T-helper 17 cell (primary cell): ENCODE data around the gene KRTCAP3. TPM values are rescaled to one million over a fixed set of nuclear protein-coding genes. Genes with fewer than 3 reads are reported as not detected.

Experiments used
- ATAC-seq: fragments of 150-1000 bp; cut with Tn5 transposase; 2 replicates; pipeline ENCODE4 v1.10.0; 2021; ENCODE audit warnings: mild to moderate bottlenecking, moderate library complexity
- DNase-seq, 3 donors: peaks; one replicate each; pipeline versions ENCODE4 v3.0.0 to v3.0.0-alpha.2; 2020 to 2021
- H3K9me3 ChIP-seq: one replicate; pipeline ENCODE4 v1.7.0; 2013; ENCODE audit warnings: low read length, mild to moderate bottlenecking; ENCODE audit not compliant: control insufficient read depth, poor library complexity, severe bottlenecking
- H3K27ac Mint-ChIP-seq: one replicate; pipeline ENCODE4 v1.8.0; 2022; ENCODE audit warnings: mild to moderate bottlenecking, moderate library complexity, mixed read lengths
- H3K27me3 Mint-ChIP-seq: one replicate; pipeline ENCODE4 v1.8.0; 2022; ENCODE audit warnings: mixed read lengths
- H3K36me3 Mint-ChIP-seq: one replicate; pipeline ENCODE4 v1.8.0; 2022; ENCODE audit warnings: low read depth, mixed read lengths
- H3K4me1 Mint-ChIP-seq: one replicate; pipeline ENCODE4 v1.8.0; 2022; ENCODE audit warnings: mild to moderate bottlenecking, mixed read lengths
- H3K4me3 Mint-ChIP-seq: one replicate; pipeline ENCODE4 v1.8.0; 2022; ENCODE audit warnings: mild to moderate bottlenecking, moderate library complexity, mixed read lengths
- total RNA-seq, 4 donors: library from RNA in 2 of 4; stranded (reverse) in 2 of 4; gene quantifications; one replicate each; pipeline ENCODE4 v1.2.3 and lab custom pipeline; 2022 to 2026

Gene KRTCAP3
- total RNA-seq, 2 donors from 2014 or later, result 9.1 to 13.6 TPM

GRCh38 chr2:27451095-27451494 lies 8.9 kb downstream of the KRTCAP3 start:
- Mint-ChIP-seq H3K4me3 (no peak overlapping the region), H3K27ac (peak overlapping the region; percentile 43), H3K27me3 (no peaks in the 10 kb centered on the region), H3K4me1 (peaks cover 7% of the 10 kb centered on the region), H3K36me3 (peaks cover 6% of the 10 kb centered on the region)
- DNase-seq (no peak), ATAC-seq (no peak)
- H3K9me3 ChIP-seq, result no peaks in the 10 kb centered on the region

DNA sequence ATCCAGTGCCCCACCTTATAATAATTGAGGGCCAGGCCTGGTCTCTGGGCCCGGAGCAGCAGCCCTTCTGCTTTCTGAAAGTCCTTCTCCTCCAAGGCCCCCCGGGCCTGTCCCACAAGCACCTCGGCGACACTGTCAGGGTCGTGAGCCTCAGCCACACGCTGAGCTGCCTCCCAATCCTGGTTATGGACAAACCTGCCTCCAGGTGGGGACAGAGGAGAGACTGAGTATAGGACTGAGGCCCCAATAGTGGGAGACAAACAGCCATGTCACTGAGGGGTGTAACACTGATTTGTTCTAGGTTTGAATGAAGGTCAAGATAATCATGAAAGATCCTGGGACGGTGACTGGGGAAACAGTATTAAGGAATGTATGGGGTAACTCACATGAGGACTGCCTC lies 11.8 kb downstream of the KRTCAP3 start:
- DNase-seq (no peak), ATAC-seq (no peak)
- H3K9me3 ChIP-seq, result no peaks in the 10 kb centered on the region
- Mint-ChIP-seq H3K4me3 (no peak overlapping the region), H3K36me3 (peaks cover 3% of the 10 kb centered on the region), H3K4me1 (peaks cover 2% of the 10 kb centered on the region), H3K27me3 (no peaks in the 10 kb centered on the region), H3K27ac (no peak overlapping the region)

GRCh38 chr2:27461118-27461517 lies 18.9 kb downstream of the KRTCAP3 start:
- Mint-ChIP-seq H3K4me3 (no peak overlapping the region), H3K4me1 (peaks cover 2% of the 10 kb centered on the region), H3K27ac (no peak overlapping the region), H3K36me3 (no peaks in the 10 kb centered on the region), H3K27me3 (no peaks in the 10 kb centered on the region)
- no peaks in the 10 kb centered on the region for H3K9me3 ChIP-seq
- ATAC-seq (no peak), DNase-seq (no peak)

DNA sequence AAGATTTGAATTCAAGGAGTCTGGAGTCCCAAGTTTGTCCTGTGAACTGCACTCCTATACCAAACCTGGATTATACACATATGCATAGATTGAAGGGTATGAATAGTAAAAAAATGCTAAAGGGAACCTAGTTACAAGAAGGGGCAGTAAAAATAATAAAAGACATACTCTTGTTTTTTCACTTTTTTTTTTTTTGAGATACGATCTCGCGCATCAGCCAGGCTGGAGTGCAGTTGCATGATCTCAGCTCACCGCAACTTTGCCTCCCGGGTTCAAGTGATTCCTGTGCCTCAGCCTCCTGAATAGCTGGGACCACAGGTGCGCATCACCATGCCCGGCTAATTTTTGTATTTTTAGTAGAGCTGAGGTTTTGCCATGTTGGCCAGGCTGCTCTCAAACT lies 22.3 kb downstream of the KRTCAP3 start:
- H3K36me3 Mint-ChIP-seq, result no peaks in the 10 kb centered on the region
- no peaks in the 10 kb centered on the region for H3K9me3 ChIP-seq
- H3K27me3 Mint-ChIP-seq, result no peaks in the 10 kb centered on the region
- H3K4me3 Mint-ChIP-seq, result no peak overlapping the region
- peaks cover 2% of the 10 kb centered on the region for H3K4me1 Mint-ChIP-seq
- no peak overlapping the region for H3K27ac Mint-ChIP-seq
- ATAC-seq, result no peak
- no peak for DNase-seq

- no peak for ATAC-seq
- no peak for DNase-seq
- H3K4me3 Mint-ChIP-seq, result no peak overlapping the region
- H3K9me3 ChIP-seq, result no peaks in the 10 kb centered on the region
- H3K4me1 Mint-ChIP-seq, result no peaks in the 10 kb centered on the region
- H3K27ac Mint-ChIP-seq, result no peak overlapping the region
- no peaks in the 10 kb centered on the region for H3K36me3 Mint-ChIP-seq
- no peaks in the 10 kb centered on the region for H3K27me3 Mint-ChIP-seq
Observed at GRCh38 chr2:27471961-27472360, 29.8 kb downstream of the KRTCAP3 start.

DNA sequence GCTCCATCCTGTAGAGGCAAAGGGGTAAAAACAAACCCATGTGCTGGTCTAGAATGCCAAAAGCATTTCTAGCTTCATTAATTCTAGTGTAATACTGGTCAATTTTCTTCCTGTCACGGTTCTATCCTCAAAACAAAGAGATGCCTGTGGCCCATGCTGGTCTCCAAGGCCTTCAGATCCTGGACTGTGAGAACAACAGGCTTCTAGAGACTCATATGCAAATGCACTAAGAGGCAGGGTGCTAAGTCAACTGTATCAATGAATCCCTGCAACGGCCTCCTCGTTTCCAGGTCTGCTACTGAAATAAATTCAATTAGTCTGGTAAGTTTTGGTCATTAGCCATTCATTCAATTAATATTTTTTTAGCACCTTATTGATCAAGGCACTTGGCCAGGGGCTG lies 43.3 kb downstream of the KRTCAP3 start:
- Mint-ChIP-seq H3K4me3 (no peak overlapping the region), H3K27me3 (no peaks in the 10 kb centered on the region), H3K27ac (peak overlapping the region; percentile 95), H3K4me1 (peaks cover 15% of the 10 kb centered on the region), H3K36me3 (peaks cover 4% of the 10 kb centered on the region)
- H3K9me3 ChIP-seq, result no peaks in the 10 kb centered on the region
- DNase-seq (no peak), ATAC-seq (no peak)

DNA sequence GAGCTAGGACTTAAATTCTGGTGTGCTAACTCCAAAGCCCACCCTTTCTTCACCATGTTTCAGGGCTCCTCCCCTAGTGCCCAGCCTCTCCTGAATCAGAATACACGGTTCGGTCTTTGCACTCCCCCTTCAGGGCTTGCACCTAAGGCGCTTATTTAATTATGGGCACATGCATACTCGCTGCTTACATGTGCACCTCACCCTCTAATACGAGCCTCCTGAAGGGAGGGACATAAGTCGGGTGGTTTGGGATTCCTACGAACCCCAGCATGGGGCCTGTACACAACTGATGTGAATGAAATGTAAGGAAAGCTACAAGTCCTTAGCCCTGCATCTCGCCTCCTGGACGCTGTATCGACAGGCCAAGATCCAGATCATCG lies 46.9 kb downstream of the KRTCAP3 start:
- DNase-seq (no peak), ATAC-seq (peak; percentile 15)
- H3K27me3 Mint-ChIP-seq, result peaks cover 10% of the 10 kb centered on the region
- H3K4me3 Mint-ChIP-seq, result peak overlapping the region; percentile 88
- peaks cover 15% of the 10 kb centered on the region for H3K4me1 Mint-ChIP-seq
- H3K9me3 ChIP-seq, result no peaks in the 10 kb centered on the region
- H3K27ac Mint-ChIP-seq, result peak overlapping the region; percentile 95
- H3K36me3 Mint-ChIP-seq, result no peaks in the 10 kb centered on the region

- peak within 1 kb of the TSS; percentile 88 for H3K4me3 Mint-ChIP-seq
- peak; percentile 94 to 99 (median 98) for DNase-seq
- peak within 1 kb of the TSS; percentile 95 for H3K27ac Mint-ChIP-seq
- peak; percentile 90 for ATAC-seq
- no peaks in the 10 kb centered on the region for H3K36me3 Mint-ChIP-seq
- peaks cover 15% of the 10 kb centered on the region for H3K4me1 Mint-ChIP-seq
- H3K27me3 Mint-ChIP-seq, result peaks cover 10% of the 10 kb centered on the region
- H3K9me3 ChIP-seq, result no peaks in the 10 kb centered on the region
Observed at GRCh38 chr2:27489498-27490397, 47.6 kb downstream of the KRTCAP3 start, which contains the start of gene IFT172. IFT172 (minus strand) TSS chr2:27489743; CDS start chr2:27489653, 90 bp downstream.

GRCh38 chr2:27492557-27492956 lies 50.4 kb downstream of the KRTCAP3 start:
- no peaks in the 10 kb centered on the region for H3K9me3 ChIP-seq
- H3K36me3 Mint-ChIP-seq, result peaks cover 13% of the 10 kb centered on the region
- no peak for ATAC-seq
- DNase-seq, result no peak
- H3K27me3 Mint-ChIP-seq, result peaks cover 34% of the 10 kb centered on the region
- peak overlapping the region; percentile 62 for H3K27ac Mint-ChIP-seq
- no peak overlapping the region for H3K4me3 Mint-ChIP-seq
- H3K4me1 Mint-ChIP-seq, result peaks cover 30% of the 10 kb centered on the region

GRCh38 chr2:27493948-27494283 lies 51.7 kb downstream of the KRTCAP3 start:
- ATAC-seq (no peak), DNase-seq (no peak)
- Mint-ChIP-seq H3K4me3 (peak overlapping the region; percentile 78), H3K36me3 (peaks cover 13% of the 10 kb centered on the region), H3K4me1 (peaks cover 27% of the 10 kb centered on the region), H3K27ac (no peak overlapping the region), H3K27me3 (peaks cover 48% of the 10 kb centered on the region)
- H3K9me3 ChIP-seq, result no peaks in the 10 kb centered on the region

Other genes with a start within 250 kb of the KRTCAP3 start
- gene ATRAID, start 230.3 kb upstream of the KRTCAP3 start, total RNA-seq, result 10 to 100 TPM; 59.7 to 76.8 TPM
- 100 to 1,000 TPM; 147 to 190 TPM for gene SLC5A6, start 230.1 kb upstream of the KRTCAP3 start, total RNA-seq
- gene CAD, start 225.0 kb upstream of the KRTCAP3 start, total RNA-seq, result 10 to 100 TPM; 27.2 to 30.0 TPM
- gene SLC30A3, start 179.3 kb upstream of the KRTCAP3 start, total RNA-seq, result under 1 TPM in 1 of 2 donors, not detected in 1; 0.13 TPM
- not detected for gene DNAJC5G, start 166.9 kb upstream of the KRTCAP3 start, total RNA-seq
- gene TRIM54, start 160.0 kb upstream of the KRTCAP3 start, total RNA-seq, result not detected
- 1 to 10 TPM; 1.5 to 1.6 TPM for gene UCN, start 133.9 kb upstream of the KRTCAP3 start, total RNA-seq
- 10 to 100 TPM; 46.5 to 48.6 TPM for gene MPV17, start 119.3 kb upstream of the KRTCAP3 start, total RNA-seq
- 10 to 100 TPM; 52.2 to 70.2 TPM for gene GTF3C2, start 85.6 kb upstream of the KRTCAP3 start, total RNA-seq
- 10 to 100 TPM; 29.8 to 33.2 TPM for gene EIF2B4, start 72.0 kb upstream of the KRTCAP3 start, total RNA-seq
- gene SNX17, start 71.8 kb upstream of the KRTCAP3 start, total RNA-seq, result 10 to 100 TPM; 75.7 to 80.3 TPM
- 10 to 100 TPM; 22.4 to 24.6 TPM for gene ZNF513, start 61.6 kb upstream of the KRTCAP3 start, total RNA-seq
- 10 to 100 TPM; 43.6 to 50.2 TPM for gene PPM1G, start 32.8 kb upstream of the KRTCAP3 start, total RNA-seq
- gene NRBP1, start 13.8 kb upstream of the KRTCAP3 start, total RNA-seq, result 100 to 1,000 TPM; 138 to 150 TPM
- gene IFT172, start 47.4 kb downstream of the KRTCAP3 start, total RNA-seq, result 10 to 100 TPM in 1 of 2 donors, 1 to 10 TPM in 1; 7.2 to 14.1 TPM
- not detected for gene FNDC4, start 52.8 kb downstream of the KRTCAP3 start, total RNA-seq
- gene GCKR, start 54.5 kb downstream of the KRTCAP3 start, total RNA-seq, result not detected
- 10 to 100 TPM; 26.4 to 28.7 TPM for gene ZNF512, start 140.7 kb downstream of the KRTCAP3 start, total RNA-seq
- 1 to 10 TPM; 1.3 TPM for gene CCDC121, start 186.6 kb downstream of the KRTCAP3 start, total RNA-seq
- gene GPN1, start 186.7 kb downstream of the KRTCAP3 start, total RNA-seq, result 10 to 100 TPM; 27.6 to 27.7 TPM
- gene SUPT7L, start 221.2 kb downstream of the KRTCAP3 start, total RNA-seq, result 10 to 100 TPM; 48.8 to 51.1 TPM
- gene SLC4A1AP, start 221.5 kb downstream of the KRTCAP3 start, total RNA-seq, result 10 to 100 TPM; 18.2 to 18.7 TPM